OCI-LY3 (cell line): ENCODE data around the gene BMAL1.
"Not testable (repeated sequence)": the region's sequence is repeated elsewhere in the genome, so short reads cannot be mapped to it uniquely, and the experiment has no call there.

ENCODE experiments used
- H2AFZ ChIP-seq: fragments of 200-600, 300-600 bp; shearing (Covaris generic); 2 replicates; pipeline ENCODE4 v1.6.0; 2014; ENCODE audit warnings: antibody characterized with exemption, low read depth, low read length
- H3K27ac ChIP-seq: fragments of 200-600, 300-600 bp; sonication (generic); 2 replicates; pipeline ENCODE4 v1.5.1; 2014; ENCODE audit warnings: mild to moderate bottlenecking, low read length, moderate library complexity, mixed read lengths
- H3K27me3 ChIP-seq: fragments of 200-600, 300-600 bp; sonication (generic); 2 replicates; pipeline ENCODE4 v1.6.1; 2014; ENCODE audit warnings: low read depth, low read length, mixed read lengths
- H3K36me3 ChIP-seq: fragments of 200-600, 300-600 bp; sonication (generic); replicated peaks from 2 replicates; pipeline ENCODE3; 2014; ENCODE audit warnings: low read depth, low read length, mixed read lengths
- H3K4me1 ChIP-seq: fragments of 300-600, 200-600 bp; sonication (generic); 2 replicates; pipeline ENCODE4 v1.6.1; 2014; ENCODE audit warnings: low read length, mixed read lengths
- H3K4me2 ChIP-seq: fragments of 200-600, 300-600 bp; sonication (generic); 2 replicates; pipeline ENCODE4 v1.6.1; 2014; ENCODE audit warnings: low read length, mixed read lengths
- H3K4me3 ChIP-seq: fragments of 300-600, 200-600 bp; sonication (generic); 2 replicates; pipeline ENCODE4 v1.5.1; 2014; ENCODE audit warnings: antibody characterized with exemption, mild to moderate bottlenecking, low read length, moderate library complexity
- H3K79me2 ChIP-seq: fragments of 300-600, 200-600 bp; shearing (Covaris generic); 2 replicates; pipeline ENCODE4 v1.6.1; 2014; ENCODE audit warnings: mild to moderate bottlenecking, low read length, mixed read lengths
- H3K9ac ChIP-seq: fragments of 300-600, 200-600 bp; shearing (Covaris generic); 2 replicates; pipeline ENCODE4 v1.6.0; 2014; ENCODE audit warnings: mild to moderate bottlenecking, low read length, moderate library complexity
- H3K9me3 ChIP-seq: fragments of 200-600, 300-600 bp; shearing (Covaris generic); 2 replicates; pipeline ENCODE4 v1.6.1; 2014; ENCODE audit warnings: low read length, mixed read lengths; ENCODE audit not compliant: insufficient read depth
- H4K20me1 ChIP-seq: fragments of 200-600, 300-600 bp; sonication (generic); 2 replicates; pipeline ENCODE4 v1.6.1; 2016; ENCODE audit warnings: low read length, mixed read lengths; ENCODE audit not compliant: insufficient read depth
- EZH2phosphoT487 ChIP-seq: fragments of 200-600 bp; shearing (Covaris generic); IDR thresholded peaks from 2 replicates; pipeline ENCODE4 v1.6.1; 2018; ENCODE audit warnings: antibody characterized with exemption, mixed run types, low read depth
- TF ChIP-seq, protein P1 (sequence below): fragments of 200-600, 300-600 bp; sonication (generic); IDR thresholded peaks from 2 replicates; pipeline ENCODE4 v1.5.1; 2014; ENCODE audit warnings: antibody characterized with exemption, low read length, low read depth

BMAL1 gene

DNA sequence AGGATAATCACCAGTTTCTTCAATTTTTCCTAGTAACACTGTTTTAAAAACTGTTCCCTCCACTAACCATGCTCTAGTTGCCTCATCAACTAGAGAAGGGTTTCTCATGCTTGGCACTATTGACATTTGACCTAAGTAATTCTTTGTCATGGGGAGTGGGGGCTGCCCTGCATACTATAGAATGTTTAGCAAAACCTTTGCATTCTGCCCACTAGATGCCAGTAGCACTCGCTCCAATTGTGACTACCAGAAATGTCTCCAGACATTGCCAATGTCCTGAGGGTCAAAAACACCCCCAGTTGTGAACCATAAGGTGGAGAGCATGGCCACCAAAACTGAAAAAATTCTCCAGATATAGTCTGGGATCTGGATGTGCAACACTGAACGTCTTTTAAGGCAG, 27.6 kb upstream of the BMAL1 start:
- H3K79me2 ChIP-seq: no peaks in the 10 kb centered on the region
- no peaks in the 10 kb centered on the region for H4K20me1 ChIP-seq
- no peaks in the 10 kb centered on the region for H3K9me3 ChIP-seq
- H3K27ac ChIP-seq: no peak overlapping the region
- H2AFZ ChIP-seq: no peak overlapping the region
- H3K27me3 ChIP-seq: peaks cover 33% of the 10 kb centered on the region
- H3K4me2 ChIP-seq: no peak overlapping the region
- H3K9ac ChIP-seq: no peak overlapping the region
- no peaks in the 10 kb centered on the region for H3K4me1 ChIP-seq
- no peak overlapping the region for H3K4me3 ChIP-seq
- no peak for TF ChIP-seq EZH2phosphoT487
- TF ChIP-seq, protein P1, sequence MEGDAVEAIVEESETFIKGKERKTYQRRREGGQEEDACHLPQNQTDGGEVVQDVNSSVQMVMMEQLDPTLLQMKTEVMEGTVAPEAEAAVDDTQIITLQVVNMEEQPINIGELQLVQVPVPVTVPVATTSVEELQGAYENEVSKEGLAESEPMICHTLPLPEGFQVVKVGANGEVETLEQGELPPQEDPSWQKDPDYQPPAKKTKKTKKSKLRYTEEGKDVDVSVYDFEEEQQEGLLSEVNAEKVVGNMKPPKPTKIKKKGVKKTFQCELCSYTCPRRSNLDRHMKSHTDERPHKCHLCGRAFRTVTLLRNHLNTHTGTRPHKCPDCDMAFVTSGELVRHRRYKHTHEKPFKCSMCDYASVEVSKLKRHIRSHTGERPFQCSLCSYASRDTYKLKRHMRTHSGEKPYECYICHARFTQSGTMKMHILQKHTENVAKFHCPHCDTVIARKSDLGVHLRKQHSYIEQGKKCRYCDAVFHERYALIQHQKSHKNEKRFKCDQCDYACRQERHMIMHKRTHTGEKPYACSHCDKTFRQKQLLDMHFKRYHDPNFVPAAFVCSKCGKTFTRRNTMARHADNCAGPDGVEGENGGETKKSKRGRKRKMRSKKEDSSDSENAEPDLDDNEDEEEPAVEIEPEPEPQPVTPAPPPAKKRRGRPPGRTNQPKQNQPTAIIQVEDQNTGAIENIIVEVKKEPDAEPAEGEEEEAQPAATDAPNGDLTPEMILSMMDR: peak; percentile 24; the same call in 1 of the 2 replicates
- no peaks in the 10 kb centered on the region for H3K36me3 ChIP-seq

DNA sequence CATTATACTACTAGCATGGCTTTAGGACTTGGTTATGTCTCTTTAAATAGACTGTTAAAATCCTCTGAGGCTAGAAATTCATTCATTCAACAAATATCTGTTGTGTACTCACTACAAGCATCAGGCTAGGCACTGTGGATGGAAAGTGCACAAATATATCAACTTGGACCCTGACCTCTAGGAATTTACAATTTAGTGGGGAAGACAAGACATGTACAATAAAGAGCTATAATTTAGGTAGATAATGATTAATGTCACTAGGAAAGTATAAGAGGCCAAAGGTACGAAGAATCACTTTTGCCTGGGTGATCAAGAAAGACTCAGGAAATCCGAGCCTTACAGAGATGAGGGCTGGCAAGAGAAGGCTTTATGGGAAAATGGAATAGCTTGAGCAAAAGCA, 25.6 kb upstream of the BMAL1 start:
- Histone ChIP-seq H3K9me3 (no peaks in the 10 kb centered on the region), H3K4me1 (no peaks in the 10 kb centered on the region), H3K9ac (no peak overlapping the region), H3K4me2 (no peak overlapping the region), H3K27ac (no peak overlapping the region), H4K20me1 (no peaks in the 10 kb centered on the region), H2AFZ (no peak overlapping the region), H3K36me3 (no peaks in the 10 kb centered on the region), H3K4me3 (no peak overlapping the region), H3K27me3 (peaks cover 28% of the 10 kb centered on the region), H3K79me2 (no peaks in the 10 kb centered on the region)
- TF ChIP-seq, protein P1: no peak
- TF ChIP-seq EZH2phosphoT487: no peak

DNA sequence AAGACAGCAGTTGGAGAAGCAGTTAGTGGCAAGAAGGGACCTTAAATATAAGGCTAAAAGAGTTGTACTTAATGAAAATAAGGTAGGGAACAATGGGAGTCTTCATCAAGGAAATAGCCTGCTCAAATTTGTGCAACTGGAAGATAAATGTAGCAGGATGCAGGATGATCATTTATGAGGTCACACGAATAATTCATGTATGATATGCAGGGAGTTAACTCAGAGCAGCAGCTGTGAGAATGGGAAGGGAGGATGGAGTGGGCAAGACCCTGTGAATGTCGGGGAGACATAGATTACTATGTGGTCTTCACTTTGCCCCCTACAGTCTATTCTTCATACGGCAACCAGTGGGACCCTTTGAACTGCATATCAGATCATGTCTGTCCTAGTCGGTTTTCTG, 25.2 kb upstream of the BMAL1 start:
- H3K79me2 ChIP-seq: no peaks in the 10 kb centered on the region
- no peaks in the 10 kb centered on the region for H3K9me3 ChIP-seq
- no peak overlapping the region for H3K4me3 ChIP-seq
- TF ChIP-seq EZH2phosphoT487: no peak
- TF ChIP-seq, protein P1: no peak
- H3K4me2 ChIP-seq: no peak overlapping the region
- no peaks in the 10 kb centered on the region for H3K4me1 ChIP-seq
- H2AFZ ChIP-seq: no peak overlapping the region
- H3K9ac ChIP-seq: no peak overlapping the region
- H4K20me1 ChIP-seq: no peaks in the 10 kb centered on the region
- H3K27ac ChIP-seq: no peak overlapping the region
- peaks cover 24% of the 10 kb centered on the region for H3K27me3 ChIP-seq
- no peaks in the 10 kb centered on the region for H3K36me3 ChIP-seq

DNA sequence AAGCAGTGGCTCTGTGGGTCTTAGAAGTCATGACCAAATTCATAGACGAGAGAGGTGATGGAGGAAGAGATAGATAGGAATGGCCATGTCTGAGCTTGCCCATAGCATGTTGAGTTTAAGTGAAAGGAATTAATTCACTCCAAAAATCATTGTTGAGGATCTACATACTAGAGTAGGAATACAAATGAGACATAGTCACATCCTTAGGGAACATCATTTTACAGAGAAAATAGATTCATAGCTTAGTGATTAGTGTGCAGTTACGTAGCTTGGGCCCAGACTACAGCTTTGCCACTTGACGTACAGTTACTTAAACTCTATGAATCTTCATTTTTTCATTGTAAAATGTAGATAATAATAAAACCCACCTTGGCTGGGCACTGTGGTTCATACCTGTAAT, 21.4 kb upstream of the BMAL1 start:
- no peaks in the 10 kb centered on the region for H3K9me3 ChIP-seq
- H3K4me3 ChIP-seq: no peak overlapping the region
- H3K79me2 ChIP-seq: no peaks in the 10 kb centered on the region
- peaks cover 22% of the 10 kb centered on the region for H3K27me3 ChIP-seq
- no peaks in the 10 kb centered on the region for H3K36me3 ChIP-seq
- no peak overlapping the region for H3K4me2 ChIP-seq
- no peak overlapping the region for H3K9ac ChIP-seq
- H3K27ac ChIP-seq: no peak overlapping the region
- no peaks in the 10 kb centered on the region for H3K4me1 ChIP-seq
- no peaks in the 10 kb centered on the region for H4K20me1 ChIP-seq
- TF ChIP-seq, protein P1: no peak
- no peak for TF ChIP-seq EZH2phosphoT487
- H2AFZ ChIP-seq: no peak overlapping the region

DNA sequence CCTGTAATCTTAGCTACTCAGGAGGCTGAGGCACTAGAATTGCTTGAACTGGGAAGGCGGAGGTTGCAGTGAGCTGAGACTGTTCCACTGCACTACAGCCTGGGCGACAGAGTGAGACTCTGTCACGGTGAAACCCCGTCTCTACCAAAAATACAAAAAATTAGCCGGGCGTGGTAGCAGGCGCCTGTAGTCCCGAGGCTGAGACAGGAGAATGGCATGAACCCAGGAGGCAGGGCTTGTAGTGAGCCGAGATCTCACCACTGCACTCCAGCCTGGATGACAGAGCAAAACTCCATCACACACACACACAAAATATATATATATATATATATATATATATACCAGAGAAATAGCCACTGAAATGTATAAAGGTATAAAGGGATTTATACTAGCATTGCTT, 19.5 kb upstream of the BMAL1 start:
- H4K20me1 ChIP-seq, H3K4me2 ChIP-seq, H3K79me2 ChIP-seq, H3K9ac ChIP-seq, H2AFZ ChIP-seq, H3K9me3 ChIP-seq, H3K36me3 ChIP-seq, H3K4me3 ChIP-seq, H3K4me1 ChIP-seq, H3K27ac ChIP-seq: not testable (repeated sequence)
- H3K27me3 ChIP-seq: peaks cover 16% of the 10 kb centered on the region
